GM12878 (cell line): ENCODE results near the gene CNNM3. TPM values are rescaled to one million over a fixed set of nuclear protein-coding genes. Genes with fewer than 3 reads are reported as not detected.

Experiments used
- ATAC-seq: fragments of 200-7000 bp; cut with Tn5 transposase; 3 replicates; pipeline ENCODE4 v1.9.1; 2020; ENCODE audit warnings: mild to moderate bottlenecking, moderate library complexity
- BruUV-seq: library from RNA; stranded (reverse); fragments of 400-500 nt; replicated peaks from 2 replicates; lab custom pipeline; 2021; lab: Mats Ljungman, UMichigan
- CTCF ChIA-PET: fragments of 300-600 bp; sonication (Branson Sonifier 250); formaldehyde crosslinking; extraction: SDS; loops from one replicate; lab custom pipeline; 2021; ENCODE audit warnings: inconsistent platforms; lab: Yijun Ruan, JAX
- POLR2A ChIA-PET: fragments of 350-600 bp; formaldehyde crosslinking; extraction: SDS; loops from one replicate; lab custom pipeline; 2021; ENCODE audit warnings: inconsistent platforms; lab: Charles Lee
- RAD21 ChIA-PET: fragments of 300-600 bp; sonication (Branson Sonifier 250); formaldehyde crosslinking; loops from one replicate; lab custom pipeline; 2023; ENCODE audit warnings: antibody characterized with exemption; ENCODE audit not compliant: unreplicated experiment; lab: Charles Lee
- SMC1A ChIA-PET: fragments of 300-600 bp; sonication (Branson Sonifier 250); formaldehyde crosslinking; loops from one replicate; lab custom pipeline; 2023; ENCODE audit not compliant: unreplicated experiment, uncharacterized antibody; lab: Charles Lee
- DNase-seq: peaks from one replicate; pipeline ENCODE4 v3.0.0-alpha.2; 2011; ENCODE audit warnings: low read depth, low spot score
- FAIRE-seq: peaks from 3 replicates; lab custom pipeline; 2011; peaks lifted over from hg19 to GRCh38; lab: Jason Lieb, UNC
- H2AFZ ChIP-seq: 2 replicates; pipeline ENCODE4 v1.6.0; 2011; ENCODE audit warnings: low read depth, low read length, control low read depth; ENCODE audit not compliant: control insufficient read depth
- H3K27ac ChIP-seq: 2 replicates; pipeline ENCODE4 v1.5.1; 2011; ENCODE audit warnings: control low read depth; ENCODE audit not compliant: control insufficient read depth, insufficient read depth
- H3K27me3 ChIP-seq, 2 experiments: replicated peaks in 1 of 2; 2 replicates each; pipeline versions ENCODE4 v1.6.0 to v1.6.1; 2011; ENCODE audit warnings: low read length in 1 of 2; ENCODE audit not compliant: control insufficient read depth in 2 of 2, insufficient read depth in 2 of 2
- H3K36me3 ChIP-seq, 2 experiments: 2 replicates each; pipeline ENCODE4 v1.5.1; 2011; ENCODE audit warnings: low read length in 1 of 2; ENCODE audit not compliant: control insufficient read depth in 2 of 2, insufficient read depth in 2 of 2
- H3K4me1 ChIP-seq: 2 replicates; pipeline ENCODE4 v1.6.1; 2011; ENCODE audit warnings: mild to moderate bottlenecking, low read length, moderate library complexity, mixed read lengths; ENCODE audit not compliant: control insufficient read depth, insufficient read depth
- H3K4me2 ChIP-seq: 2 replicates; pipeline ENCODE4 v1.6.0; 2011; ENCODE audit warnings: control low read depth; ENCODE audit not compliant: control insufficient read depth, insufficient read depth
- H3K4me3 ChIP-seq: fragments of 200-600 bp; sonication (generic); 2 replicates; pipeline ENCODE4 v1.5.1; 2016
- H3K79me2 ChIP-seq: 2 replicates; pipeline ENCODE4 v1.6.0; 2011; ENCODE audit warnings: low read length; ENCODE audit not compliant: control insufficient read depth, insufficient read depth
- H3K9ac ChIP-seq: 2 replicates; pipeline ENCODE4 v1.8.0; 2011; ENCODE audit warnings: low read length, control low read depth, mixed read lengths; ENCODE audit not compliant: control insufficient read depth, insufficient read depth
- H3K9me3 ChIP-seq: replicated peaks from 3 replicates; pipeline ENCODE4 v1.5.1; 2011; ENCODE audit warnings: mild to moderate bottlenecking, low read length; ENCODE audit not compliant: control insufficient read depth, insufficient read depth
- H4K20me1 ChIP-seq: 2 replicates; pipeline ENCODE4 v1.6.0; 2011; ENCODE audit not compliant: control insufficient read depth, insufficient read depth
- ASH2L ChIP-seq: fragments of 300-600, 200-600 bp; sonication (generic); IDR thresholded peaks from 2 replicates; pipeline ENCODE4 v1.6.1; 2017; ENCODE audit warnings: low read depth, mild to moderate bottlenecking, borderline replicate concordance
- BCL3 ChIP-seq: IDR thresholded peaks from 2 replicates; pipeline ENCODE4 v1.6.1; 2011; ENCODE audit warnings: borderline replicate concordance, low read depth, mild to moderate bottlenecking, moderate library complexity, low read length; ENCODE audit not compliant: insufficient read depth, poor library complexity, severe bottlenecking
- BCLAF1 ChIP-seq: fragments of 450-650 bp; IDR thresholded peaks from 2 replicates; pipeline ENCODE4 v1.6.1; 2017; ENCODE audit warnings: antibody characterized with exemption, mild to moderate bottlenecking, moderate library complexity
- CREB1 ChIP-seq: IDR thresholded peaks from 2 replicates; pipeline ENCODE4 v1.6.1; 2012; ENCODE audit warnings: low read depth, mild to moderate bottlenecking, inconsistent platforms
- DPF2 ChIP-seq: fragments of 450-650 bp; IDR thresholded peaks from 2 replicates; pipeline ENCODE4 v1.6.1; 2017; ENCODE audit warnings: mild to moderate bottlenecking
- ESRRA ChIP-seq: IDR thresholded peaks from 2 replicates; pipeline ENCODE4 v1.6.1; 2012; ENCODE audit warnings: mild to moderate bottlenecking, low read length, improper control_type of control experiment
- MLLT1 ChIP-seq: fragments of 450-650 bp; IDR thresholded peaks from 2 replicates; pipeline ENCODE4 v1.6.1; 2016; ENCODE audit warnings: mild to moderate bottlenecking
- MYB ChIP-seq: fragments of 150-350 bp; IDR thresholded peaks from 2 replicates; pipeline ENCODE4 v1.6.1; 2014; ENCODE audit warnings: mild to moderate bottlenecking, low read depth, low read length, borderline replicate concordance
- NRF1 ChIP-seq: conservative IDR thresholded peaks from 2 replicates; pipeline ENCODE4 v1.6.1; 2011; ENCODE audit warnings: mild to moderate bottlenecking, low read depth, low read length, improper control_type of control experiment
- PAX5 ChIP-seq: IDR thresholded peaks from 2 replicates; pipeline ENCODE4 v1.6.1; 2011; ENCODE audit warnings: low read depth, low read length, borderline replicate concordance
- RCOR1 ChIP-seq: conservative IDR thresholded peaks from 2 replicates; pipeline ENCODE4 v1.6.1; 2012; ENCODE audit warnings: low read depth, low read length, improper control_type of control experiment
- SMAD1 ChIP-seq: fragments of 450-650 bp; IDR thresholded peaks from 2 replicates; pipeline ENCODE4 v1.6.1; 2018; ENCODE audit warnings: mild to moderate bottlenecking, low read depth; ENCODE audit not compliant: partially characterized antibody
- SMC3 ChIP-seq: IDR thresholded peaks from 2 replicates; pipeline ENCODE4 v1.6.1; 2011; ENCODE audit warnings: low read length, improper control_type of control experiment, borderline replicate concordance
- YBX1 ChIP-seq: fragments of 450-650 bp; IDR thresholded peaks from 2 replicates; pipeline ENCODE4 v1.6.1; 2016; ENCODE audit warnings: antibody characterized with exemption
- ZNF217 ChIP-seq: fragments of 450-650 bp; IDR thresholded peaks from 2 replicates; pipeline ENCODE4 v1.6.1; 2017; ENCODE audit warnings: antibody characterized with exemption, mild to moderate bottlenecking
- ZNF622 ChIP-seq: fragments of 450-650 bp; IDR thresholded peaks from 2 replicates; pipeline ENCODE4 v1.6.1; 2017; ENCODE audit warnings: mild to moderate bottlenecking, inconsistent platforms
- ZSCAN29 ChIP-seq: fragments of 450-650 bp; IDR thresholded peaks from 2 replicates; pipeline ENCODE4 v1.6.1; 2017; ENCODE audit warnings: mild to moderate bottlenecking, moderate library complexity
- WGBS: methylation state at CpG from one replicate; pipeline ENCODE4 v1.1.6; 2016; ENCODE audit warnings: low lambda C conversion rate; ENCODE audit not compliant: insufficient replicate concordance, insufficient coverage; ENCODE audit errors: missing lambda C conversion rate; 5-methylcytosine and 5-hydroxymethylcytosine counted together
- in situ Hi-C: fragments of 300-500 bp; cut with MboI; formaldehyde crosslinking; loops from 9 replicates; pipeline ENCODE4 v1.14.3; 2018; ENCODE audit warnings: mixed read lengths
- intact Hi-C: fragments of 100-400 bp; cut with micrococcal nuclease; formaldehyde crosslinking; loops from one replicate; pipeline ENCODE4 v1.14.2; 2022; ENCODE audit not compliant: unreplicated experiment
- polyA plus RNA-seq, 11 experiments: library from polyadenylated mRNA; depleted of rRNA in 4 of 11; unstranded in 6 of 11; stranded (reverse) in 5 of 11; fragments of >200 nt; fragmentation: Nextera tagmentation in 4 of 11; fragmentation: Illumina TruSeq in 1 of 11; extraction: Ambion mirVana in 4 of 11; extraction: Trizol in 1 of 11; gene quantifications; 1 replicate in 1 of 11; 2 replicates in 10 of 11; pipeline versions ENCODE4 v1.2.1 to v1.2.3, GENCODE V29; 2011 to 2016; ENCODE audit warnings: inconsistent platforms in 2 of 11, missing spikeins in 2 of 11, low read depth in 1 of 11
- total RNA-seq, 4 experiments: library from RNA; depleted of rRNA in 3 of 4; stranded (reverse); fragments of >200 nt in 3 of 4; fragmentation: Illumina TruSeq in 1 of 4; extraction: Trizol in 1 of 4; gene quantifications; 2 replicates each; pipeline versions ENCODE4 v1.2.1 to v1.2.3, GENCODE V29; 2013 to 2021
- TF ChIP-seq, protein P1 (sequence below): fragments of 450-650 bp; IDR thresholded peaks from 2 replicates; pipeline ENCODE4 v1.6.1; 2014; ENCODE audit warnings: mild to moderate bottlenecking

The CNNM3 gene
- total and polyA plus RNA-seq, 10 of the 15 experiments (the other 5 are each of a cell fraction or from before 2014, with no cell fraction given): 0.72 to 14.3 (median 4.0) TPM

- FAIRE-seq (no peak), ATAC-seq (no peak), DNase-seq (no peak)
- no peak overlapping the region for H3K4me2 ChIP-seq
- no peaks in the 10 kb centered on the region for H3K9me3 ChIP-seq
- CTCF ChIA-PET: interaction anchor here (0.6 to 1.1 kb wide), 2 partner anchors 15 to 20 kb away, joined by 3 to 5 read pairs; partner anchors contain the start of gene ANKRD39
- H3K9ac ChIP-seq: no peak overlapping the region
- H3K36me3 ChIP-seq: no peaks in the 10 kb centered on the region
- H4K20me1 ChIP-seq: no peaks in the 10 kb centered on the region
- H3K27ac ChIP-seq: no peak overlapping the region
- intact Hi-C loops (no loop called here), in situ Hi-C loops (no loop called here)
- RAD21 ChIA-PET: interaction anchor here (1.3 kb wide), 1 partner anchor 8 kb away, joined by 5 read pairs; no protein-coding TSS in a partner anchor
- no peak overlapping the region for H2AFZ ChIP-seq
- no peak overlapping the region for H3K4me3 ChIP-seq
- H3K4me1 ChIP-seq: peaks cover 26% of the 10 kb centered on the region
- BruUV-seq: no TSS peak
- 2% methylated on average over 7 of the region's 7 CpGs for WGBS
- SMC1A ChIA-PET: interaction anchor here (0.9 kb wide), 1 partner anchor 15 kb away, joined by 3 read pairs; no protein-coding TSS in a partner anchor
- no peaks in the 10 kb centered on the region for H3K27me3 ChIP-seq
- H3K79me2 ChIP-seq: no peaks in the 10 kb centered on the region
- POLR2A ChIA-PET: no interaction called here
- TF ChIP-seq ZNF217 (no peak), ZSCAN29 (no peak), ZNF622 (no peak), SMC3 (no peak), NRF1 (no peak), RCOR1 (no peak), DPF2 (no peak), ASH2L (no peak), MLLT1 (no peak), BCLAF1 (no peak), YBX1 (no peak), SMAD1 (no peak), ESRRA (no peak), PAX5 (no peak), BCL3 (no peak), MYB (no peak), CREB1 (no peak)
- TF ChIP-seq, protein P1, sequence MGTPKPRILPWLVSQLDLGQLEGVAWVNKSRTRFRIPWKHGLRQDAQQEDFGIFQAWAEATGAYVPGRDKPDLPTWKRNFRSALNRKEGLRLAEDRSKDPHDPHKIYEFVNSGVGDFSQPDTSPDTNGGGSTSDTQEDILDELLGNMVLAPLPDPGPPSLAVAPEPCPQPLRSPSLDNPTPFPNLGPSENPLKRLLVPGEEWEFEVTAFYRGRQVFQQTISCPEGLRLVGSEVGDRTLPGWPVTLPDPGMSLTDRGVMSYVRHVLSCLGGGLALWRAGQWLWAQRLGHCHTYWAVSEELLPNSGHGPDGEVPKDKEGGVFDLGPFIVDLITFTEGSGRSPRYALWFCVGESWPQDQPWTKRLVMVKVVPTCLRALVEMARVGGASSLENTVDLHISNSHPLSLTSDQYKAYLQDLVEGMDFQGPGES: no peak
Measured at GRCh38 chr2:96878171-96878570, 62.1 kb downstream of the CNNM3 start.
